ENCODE measurements around the gene SLC35F4.
"Not testable (repeated sequence)": the region's sequence is repeated elsewhere in the genome, so short reads cannot be mapped to it uniquely, and the experiment has no call there.

Gene SLC35F4

GRCh38 chr14:57785058-57785457 lies 80.8 kb downstream of the SLC35F4 start:
- no peak for DNase-seq

- no peak for DNase-seq
Measured at GRCh38 chr14:57771801-57772200, 94.1 kb downstream of the SLC35F4 start.

GRCh38 chr14:57769863-57770523 lies 95.9 kb downstream of the SLC35F4 start:
- DNase-seq, result no peak

GRCh38 chr14:57761800-57762199 lies 104.1 kb downstream of the SLC35F4 start:
- no peak for DNase-seq

- no peak for DNase-seq
Measured at GRCh38 chr14:57760896-57761295, 105.0 kb downstream of the SLC35F4 start.

GRCh38 chr14:57755018-57755521 lies 110.8 kb downstream of the SLC35F4 start:
- no peak for DNase-seq

GRCh38 chr14:57754527-57754926 lies 111.4 kb downstream of the SLC35F4 start:
- no peak for DNase-seq

GRCh38 chr14:57753821-57754220 lies 112.1 kb downstream of the SLC35F4 start:
- no peak for DNase-seq

- not testable (repeated sequence) for DNase-seq
Measured at GRCh38 chr14:57752142-57752695, 113.7 kb downstream of the SLC35F4 start.

GRCh38 chr14:57751400-57751799 lies 114.5 kb downstream of the SLC35F4 start:
- DNase-seq, result no peak

GRCh38 chr14:57749267-57749666 lies 116.6 kb downstream of the SLC35F4 start:
- no peak for DNase-seq

GRCh38 chr14:57748279-57748678 lies 117.6 kb downstream of the SLC35F4 start:
- no peak for DNase-seq

GRCh38 chr14:57747036-57747435 lies 118.9 kb downstream of the SLC35F4 start:
- DNase-seq, result peak; percentile 80

GRCh38 chr14:57746563-57746962 lies 119.3 kb downstream of the SLC35F4 start:
- DNase-seq, result no peak

GRCh38 chr14:57739516-57739915 lies 126.4 kb downstream of the SLC35F4 start:
- no peak for DNase-seq

- DNase-seq, result no peak
Measured at GRCh38 chr14:57737598-57737997, 128.3 kb downstream of the SLC35F4 start.

GRCh38 chr14:57736391-57736790 lies 129.5 kb downstream of the SLC35F4 start:
- DNase-seq, result no peak

GRCh38 chr14:57735276-57735675 lies 130.6 kb downstream of the SLC35F4 start:
- DNase-seq, result no peak

- DNase-seq, result peak; percentile 18
Measured at GRCh38 chr14:57732463-57733285, 133.2 kb downstream of the SLC35F4 start.

- DNase-seq, result peak; percentile 80
Measured at GRCh38 chr14:57729208-57730187, 136.4 kb downstream of the SLC35F4 start.

- DNase-seq, result no peak
Measured at GRCh38 chr14:57725399-57726077, 140.4 kb downstream of the SLC35F4 start.

GRCh38 chr14:57722141-57722540 lies 143.8 kb downstream of the SLC35F4 start:
- DNase-seq, result not testable (repeated sequence)
